Stomach (tissue), 4 donors: ENCODE data around the gene VAV2.

Source experiments
- POLR2A ChIP-seq, 4 donors: fragments of 450-650 bp; IDR thresholded peaks; one replicate each; pipeline ENCODE4 v1.6.1; 2016; ENCODE audit warnings: antibody characterized with exemption in 4 of 4, control low read depth in 2 of 4, mild to moderate bottlenecking in 1 of 4, moderate library complexity in 1 of 4
- TF ChIP-seq, protein P1 (sequence below), 7 experiments: fragments of 450-650 bp in 4 of 7; fragments of 200-600 bp in 3 of 7; sonication (generic) in 3 of 7; IDR thresholded peaks; one replicate each; pipeline ENCODE4 v1.5.1; 2016 to 2019; ENCODE audit warnings: antibody characterized with exemption in 7 of 7, control low read depth in 2 of 7, mild to moderate bottlenecking in 1 of 7

- no peak for TF ChIP-seq POLR2A (IDR thresholded peaks at IDR 0.05)
- TF ChIP-seq, protein P1, sequence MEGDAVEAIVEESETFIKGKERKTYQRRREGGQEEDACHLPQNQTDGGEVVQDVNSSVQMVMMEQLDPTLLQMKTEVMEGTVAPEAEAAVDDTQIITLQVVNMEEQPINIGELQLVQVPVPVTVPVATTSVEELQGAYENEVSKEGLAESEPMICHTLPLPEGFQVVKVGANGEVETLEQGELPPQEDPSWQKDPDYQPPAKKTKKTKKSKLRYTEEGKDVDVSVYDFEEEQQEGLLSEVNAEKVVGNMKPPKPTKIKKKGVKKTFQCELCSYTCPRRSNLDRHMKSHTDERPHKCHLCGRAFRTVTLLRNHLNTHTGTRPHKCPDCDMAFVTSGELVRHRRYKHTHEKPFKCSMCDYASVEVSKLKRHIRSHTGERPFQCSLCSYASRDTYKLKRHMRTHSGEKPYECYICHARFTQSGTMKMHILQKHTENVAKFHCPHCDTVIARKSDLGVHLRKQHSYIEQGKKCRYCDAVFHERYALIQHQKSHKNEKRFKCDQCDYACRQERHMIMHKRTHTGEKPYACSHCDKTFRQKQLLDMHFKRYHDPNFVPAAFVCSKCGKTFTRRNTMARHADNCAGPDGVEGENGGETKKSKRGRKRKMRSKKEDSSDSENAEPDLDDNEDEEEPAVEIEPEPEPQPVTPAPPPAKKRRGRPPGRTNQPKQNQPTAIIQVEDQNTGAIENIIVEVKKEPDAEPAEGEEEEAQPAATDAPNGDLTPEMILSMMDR (IDR thresholded peaks at IDR 0.05): no peak
These were observed 18.4 kb upstream of the VAV2 start for GRCh38 chr9:134010310-134011173.
